ENCODE measurements around the gene TMEM50B.
"Not testable (repeated sequence)": the region's sequence is repeated elsewhere in the genome, so short reads cannot be mapped to it uniquely, and the experiment has no call there.

TMEM50B gene

DNA sequence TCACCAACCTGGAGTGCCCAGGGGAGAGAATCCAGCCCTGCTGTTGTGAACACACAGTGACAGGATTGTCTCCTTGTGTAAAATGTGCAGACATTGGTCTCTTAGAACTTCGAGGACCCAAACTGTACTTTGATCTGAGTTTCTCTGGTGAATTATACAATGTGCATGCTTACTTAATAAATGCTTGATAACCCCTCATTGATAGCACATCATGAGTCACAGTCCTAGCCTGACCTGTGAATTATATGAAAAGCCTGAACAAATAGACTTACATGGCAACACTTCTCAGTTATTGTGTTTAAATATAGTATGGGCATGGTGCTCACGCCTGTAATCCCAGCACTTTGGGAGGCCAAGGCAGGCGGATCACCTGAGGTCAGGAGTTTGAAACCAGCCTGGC is 53.9 kb downstream of the TMEM50B start:
- DNase-seq: no peak

- DNase-seq: no peak
Measured at GRCh38 chr21:33424214-33424613, 55.6 kb downstream of the TMEM50B start.

DNA sequence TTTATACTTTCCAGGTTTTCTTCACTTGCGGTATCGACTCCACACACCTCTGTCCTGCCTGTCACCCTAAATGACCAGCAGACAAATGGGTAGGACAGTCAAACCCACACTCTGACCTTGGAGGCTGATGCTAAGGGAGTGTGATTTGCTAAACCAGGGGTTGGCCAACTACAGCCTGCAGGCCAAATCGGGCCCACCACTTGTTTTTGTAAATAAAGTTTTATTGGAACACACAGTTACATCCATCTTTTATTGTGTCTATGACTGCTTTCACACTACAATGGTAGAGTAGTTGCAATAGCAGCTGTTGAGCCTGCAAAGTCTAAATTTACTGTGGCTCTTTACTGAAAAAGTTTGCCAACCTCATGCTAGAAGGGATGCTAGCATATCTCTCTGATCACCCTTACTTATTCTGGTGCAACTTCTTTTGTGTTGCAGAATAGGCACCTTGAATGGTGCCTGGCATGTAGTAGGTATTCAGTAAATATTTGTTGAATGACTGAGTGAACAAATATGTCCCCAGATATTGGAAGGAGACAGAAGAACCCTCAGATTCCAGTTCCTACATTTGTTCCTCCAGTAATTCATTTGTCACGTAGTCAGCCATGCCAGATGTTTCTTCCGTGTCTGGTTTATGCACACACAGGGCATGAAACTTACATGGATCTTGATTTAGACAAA is 57.9 kb downstream of the TMEM50B start:
- DNase-seq: no peak

DNA sequence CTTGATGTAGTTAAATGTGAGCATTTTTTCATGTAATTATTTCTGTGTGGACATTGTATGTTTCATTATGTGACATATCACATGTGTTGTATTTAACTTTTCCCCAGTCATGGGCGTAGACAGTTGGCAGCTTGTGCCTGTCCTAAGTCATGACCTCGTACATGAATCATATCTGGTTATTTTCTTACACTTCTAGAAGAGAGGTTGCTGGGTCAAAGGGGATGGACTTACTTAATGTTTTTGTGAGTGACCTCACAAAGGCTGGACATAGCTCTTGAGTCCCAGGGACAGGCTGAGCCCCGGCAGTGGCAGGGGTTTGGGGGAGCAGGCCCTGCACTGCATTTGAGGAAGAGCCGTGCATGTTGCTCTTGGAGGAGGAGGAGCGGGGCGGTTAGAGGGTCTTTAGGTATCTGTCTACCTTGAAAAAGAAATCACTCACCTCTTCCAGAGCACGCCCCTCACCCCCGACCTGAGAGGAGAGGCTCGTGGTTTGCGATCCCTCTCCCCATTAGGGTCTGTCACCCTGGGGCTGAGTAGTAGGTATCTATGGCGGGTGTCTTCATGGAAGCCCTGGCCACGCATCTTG is 60.1 kb downstream of the TMEM50B start:
- no peak for DNase-seq

DNA sequence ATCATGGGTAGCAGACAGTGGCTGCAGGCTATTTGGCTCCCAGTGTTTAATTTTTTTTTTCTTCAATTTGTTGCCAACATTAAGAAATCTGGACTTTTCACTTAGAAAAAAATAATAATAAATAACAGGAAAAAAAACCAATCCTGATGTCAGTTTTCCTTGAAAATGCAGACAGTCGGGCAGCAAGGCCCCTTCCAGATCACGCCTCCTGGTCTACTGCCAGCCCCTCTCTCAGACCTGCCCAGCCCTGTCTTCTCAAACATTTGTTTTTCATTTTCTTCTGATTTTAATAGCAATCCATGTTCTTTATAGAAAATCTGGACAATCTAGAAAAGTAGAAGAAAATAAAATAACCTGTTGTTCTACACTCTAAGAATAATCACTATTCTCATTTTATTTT is 61.1 kb downstream of the TMEM50B start:
- DNase-seq: peak; percentile 79

- no peak for DNase-seq
Measured at GRCh38 chr21:33414926-33415325, 64.8 kb downstream of the TMEM50B start.

- no peak for DNase-seq
Measured at GRCh38 chr21:33414068-33414467, 65.7 kb downstream of the TMEM50B start.

- no peak for DNase-seq
Measured at GRCh38 chr21:33412832-33413519, 66.8 kb downstream of the TMEM50B start.

DNA sequence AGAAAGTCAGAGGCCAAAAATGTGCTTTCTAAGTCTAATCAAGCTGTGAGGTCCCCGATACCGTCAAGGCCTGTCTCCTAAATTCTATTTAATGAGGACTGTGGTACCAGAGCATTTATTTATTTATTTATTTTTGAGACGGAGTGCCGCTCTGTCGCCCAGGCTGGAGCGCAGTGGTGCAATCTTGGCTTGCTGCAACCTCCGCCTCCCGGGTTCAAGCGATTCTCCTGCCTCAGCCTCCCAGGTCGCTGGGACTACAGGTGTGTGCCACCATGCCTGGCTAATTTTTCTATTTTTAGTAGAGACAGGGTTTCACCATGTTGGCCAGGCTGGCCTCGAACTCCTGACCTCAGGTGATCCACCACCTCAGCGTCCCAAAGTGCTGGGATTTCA is 67.3 kb downstream of the TMEM50B start:
- DNase-seq: not testable (repeated sequence)

DNA sequence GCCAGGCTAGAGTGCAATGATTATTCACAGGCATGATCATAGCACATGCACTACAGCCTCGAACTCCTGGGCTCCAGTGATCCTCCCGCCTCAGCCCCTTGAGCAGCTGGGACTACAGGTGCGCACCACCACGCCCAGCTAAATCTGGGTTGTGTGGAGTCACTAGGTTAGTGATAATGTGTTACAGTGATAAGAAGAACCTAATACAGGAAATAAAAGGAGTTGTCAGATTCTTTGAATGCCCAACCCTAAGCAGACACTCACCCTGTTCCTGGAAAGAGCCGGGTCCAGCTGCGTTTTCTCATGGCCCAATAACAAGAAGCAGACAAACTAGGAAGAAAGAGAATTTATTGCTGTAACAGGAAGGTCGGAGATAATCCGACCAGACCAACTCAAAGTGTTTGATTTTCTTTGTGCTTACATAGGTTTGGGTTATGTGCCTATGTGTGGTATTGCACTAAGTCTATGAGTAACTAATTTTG is 67.8 kb downstream of the TMEM50B start:
- no peak for DNase-seq

- DNase-seq: no peak
Measured at GRCh38 chr21:33406493-33406892, 73.3 kb downstream of the TMEM50B start.

- DNase-seq: peak; percentile 84
Measured at GRCh38 chr21:33403786-33404585, 75.8 kb downstream of the TMEM50B start.

DNA sequence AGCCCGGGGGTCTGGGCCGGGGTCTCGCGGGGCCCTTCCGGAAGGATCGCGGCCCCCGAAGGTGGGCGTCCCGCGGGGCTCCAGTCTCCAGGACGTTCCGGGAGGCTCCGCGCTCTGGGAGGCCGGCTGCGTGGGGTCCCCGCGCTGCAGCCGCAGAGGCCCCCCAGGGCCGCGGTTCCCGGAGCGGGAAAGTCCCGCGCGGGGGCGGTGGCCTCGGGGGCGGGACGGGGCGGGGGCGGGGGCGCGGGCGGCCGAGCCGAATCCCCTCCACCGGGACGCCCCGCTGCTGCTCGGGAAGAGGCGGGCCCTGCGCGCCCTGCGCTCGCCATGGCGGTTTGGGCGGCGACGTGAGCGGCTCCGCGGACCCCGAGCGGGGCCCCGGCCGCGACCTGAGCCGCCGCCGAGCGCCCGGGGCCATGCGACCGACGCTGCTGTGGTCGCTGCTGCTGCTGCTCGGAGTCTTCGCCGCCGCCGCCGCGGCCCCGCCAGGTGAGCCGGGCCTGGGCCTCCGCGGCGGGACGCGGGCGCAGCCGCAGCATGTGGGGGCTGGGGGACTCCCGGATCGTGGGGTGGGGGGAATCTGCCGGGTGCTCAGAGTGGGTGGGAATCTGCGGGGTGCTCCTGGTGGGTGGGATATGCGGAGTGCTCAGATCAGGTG is 76.5 kb downstream of the TMEM50B start, which contains the start of gene IFNGR2:
IFNGR2 (plus strand) TSS at position 286 of the 658 bp plus-strand sequence; CDS start at position 417, 131 bp downstream.
- peak; percentile 77 for DNase-seq

DNA sequence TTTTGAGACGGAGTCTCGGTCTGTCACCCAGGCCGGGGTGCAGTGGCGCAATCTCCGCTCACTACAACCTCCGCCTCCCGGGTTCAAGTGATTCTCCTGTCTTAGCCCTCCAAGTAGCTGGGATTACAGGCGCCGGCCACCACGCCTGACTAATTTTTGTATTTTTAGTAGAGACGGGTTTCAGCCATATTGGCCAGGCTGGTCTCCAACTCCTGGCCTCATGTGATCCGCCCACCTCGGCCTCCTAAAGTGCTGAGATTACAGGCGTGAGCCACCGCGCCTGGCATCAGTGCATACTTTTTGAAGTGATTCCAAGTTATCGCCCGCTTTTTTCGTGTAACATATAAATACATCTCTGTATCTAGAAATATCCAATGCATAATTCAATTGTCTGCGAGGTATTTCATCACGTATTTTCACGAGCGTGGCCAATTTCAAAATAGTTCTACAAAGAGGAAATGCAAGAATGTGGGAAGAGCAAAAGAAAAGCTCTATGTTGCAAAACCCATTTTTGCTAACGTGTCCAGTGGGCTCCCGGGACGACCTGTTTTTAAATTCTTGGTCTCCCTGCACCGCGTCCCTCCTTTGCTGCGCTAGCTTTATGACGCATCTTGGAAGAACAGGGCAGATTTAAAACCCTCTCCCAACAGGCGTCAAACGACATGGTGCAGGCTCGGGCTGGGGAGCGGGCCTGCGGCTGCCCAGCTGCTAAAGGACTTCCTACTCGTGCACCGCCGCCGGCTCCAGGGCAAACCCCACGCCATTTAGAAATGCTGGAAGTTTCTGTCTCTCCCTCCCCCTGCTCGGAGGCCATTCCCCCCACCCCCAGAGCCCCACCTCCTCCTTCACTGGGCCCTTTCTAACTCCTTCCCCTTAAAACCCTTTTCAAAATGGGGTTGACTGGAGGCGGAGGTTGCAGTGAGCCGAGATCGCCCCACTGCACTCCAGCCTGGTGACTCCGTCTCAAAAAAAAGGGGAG is 77.5 kb downstream of the TMEM50B start:
- peak; percentile 88 for DNase-seq

GRCh38 chr21:33401630-33401992 is 78.2 kb downstream of the TMEM50B start:
- DNase-seq: peak; percentile 43

All from femur (tissue), 1 donor.